Osteocyte (in vitro differentiated cells): ENCODE data around the gene CXXC5. TPM values are rescaled to one million over a fixed set of nuclear protein-coding genes. Genes with fewer than 3 reads are reported as not detected.
"Not testable (repeated sequence)": the region's sequence is repeated elsewhere in the genome, so short reads cannot be mapped to it uniquely, and the experiment has no call there.

Source experiments
- DNase-seq: peaks from one replicate; pipeline ENCODE4 v3.0.0; 2021; ENCODE audit warnings: mixed read lengths; ENCODE audit not compliant: unreplicated experiment; ENCODE audit errors: extremely low spot score
- H3K27ac Mint-ChIP-seq: one replicate; pipeline ENCODE4 v1.8.0; 2021; ENCODE audit warnings: mild to moderate bottlenecking, mixed read lengths; ENCODE audit not compliant: unreplicated experiment
- H3K27me3 Mint-ChIP-seq: one replicate; pipeline ENCODE4 v1.8.0; 2021; ENCODE audit warnings: mixed read lengths; ENCODE audit not compliant: unreplicated experiment
- H3K36me3 Mint-ChIP-seq: one replicate; pipeline ENCODE4 v1.8.0; 2021; ENCODE audit warnings: mixed read lengths; ENCODE audit not compliant: unreplicated experiment
- H3K4me1 Mint-ChIP-seq: one replicate; pipeline ENCODE4 v1.8.0; 2021; ENCODE audit warnings: mixed read lengths; ENCODE audit not compliant: unreplicated experiment
- H3K4me3 Mint-ChIP-seq: one replicate; pipeline ENCODE4 v1.8.0; 2021; ENCODE audit warnings: mild to moderate bottlenecking, moderate library complexity, mixed read lengths; ENCODE audit not compliant: unreplicated experiment
- H3K9me3 Mint-ChIP-seq: one replicate; pipeline ENCODE4 v1.8.0; 2021; ENCODE audit warnings: mixed read lengths; ENCODE audit not compliant: unreplicated experiment
- total RNA-seq: library from RNA; stranded (reverse); gene quantifications from 2 replicates; pipeline ENCODE4 v1.2.1, GENCODE V29; 2021
- TF ChIP-seq, protein P1 (sequence below): fragments of 200-600 bp; sonication (generic); IDR thresholded peaks from 2 replicates; pipeline ENCODE4 v1.5.0; 2021; ENCODE audit warnings: antibody characterized with exemption, mild to moderate bottlenecking, moderate library complexity

Gene CXXC5
- total RNA-seq, 1 donor from 2014 or later, result 259 TPM

DNA sequence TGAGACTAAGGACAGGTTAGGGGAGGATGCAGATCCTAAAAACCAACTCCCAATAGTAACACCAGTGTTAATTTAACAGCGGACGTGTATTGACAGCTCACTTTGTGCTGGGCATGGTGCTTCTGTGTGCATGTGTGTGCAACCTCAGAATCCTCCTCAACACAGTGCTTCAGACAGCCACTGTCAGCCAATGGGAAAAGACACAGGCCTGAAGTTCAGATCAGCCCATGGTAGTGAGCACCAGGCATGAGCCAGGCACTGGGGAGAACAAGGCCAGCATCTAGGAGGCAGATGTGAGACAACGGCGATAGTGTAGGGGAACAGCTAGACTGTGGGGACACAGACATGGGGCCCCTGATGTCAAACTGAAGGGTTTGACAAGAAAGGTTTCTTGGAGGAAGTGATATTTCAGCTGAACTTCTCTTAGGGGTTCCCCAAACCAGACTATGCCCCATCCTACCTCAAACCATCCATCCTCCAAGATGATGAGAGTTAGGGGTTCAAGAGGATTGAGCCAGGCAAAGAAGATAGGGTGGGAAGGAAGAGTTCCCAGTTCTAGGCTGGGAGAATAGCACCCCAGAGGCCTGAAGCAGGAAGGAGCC, 75.9 kb downstream of the CXXC5 start:
- no peak for DNase-seq
- peak overlapping the region; percentile 88 for H3K27ac Mint-ChIP-seq
- H3K4me3 Mint-ChIP-seq, result no peak overlapping the region
- TF ChIP-seq, protein P1, sequence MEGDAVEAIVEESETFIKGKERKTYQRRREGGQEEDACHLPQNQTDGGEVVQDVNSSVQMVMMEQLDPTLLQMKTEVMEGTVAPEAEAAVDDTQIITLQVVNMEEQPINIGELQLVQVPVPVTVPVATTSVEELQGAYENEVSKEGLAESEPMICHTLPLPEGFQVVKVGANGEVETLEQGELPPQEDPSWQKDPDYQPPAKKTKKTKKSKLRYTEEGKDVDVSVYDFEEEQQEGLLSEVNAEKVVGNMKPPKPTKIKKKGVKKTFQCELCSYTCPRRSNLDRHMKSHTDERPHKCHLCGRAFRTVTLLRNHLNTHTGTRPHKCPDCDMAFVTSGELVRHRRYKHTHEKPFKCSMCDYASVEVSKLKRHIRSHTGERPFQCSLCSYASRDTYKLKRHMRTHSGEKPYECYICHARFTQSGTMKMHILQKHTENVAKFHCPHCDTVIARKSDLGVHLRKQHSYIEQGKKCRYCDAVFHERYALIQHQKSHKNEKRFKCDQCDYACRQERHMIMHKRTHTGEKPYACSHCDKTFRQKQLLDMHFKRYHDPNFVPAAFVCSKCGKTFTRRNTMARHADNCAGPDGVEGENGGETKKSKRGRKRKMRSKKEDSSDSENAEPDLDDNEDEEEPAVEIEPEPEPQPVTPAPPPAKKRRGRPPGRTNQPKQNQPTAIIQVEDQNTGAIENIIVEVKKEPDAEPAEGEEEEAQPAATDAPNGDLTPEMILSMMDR, result no peak
- H3K27me3 Mint-ChIP-seq, result no peaks in the 10 kb centered on the region
- H3K4me1 Mint-ChIP-seq, result peaks cover 22% of the 10 kb centered on the region
- H3K9me3 Mint-ChIP-seq, result no peaks in the 10 kb centered on the region
- peaks cover 5% of the 10 kb centered on the region for H3K36me3 Mint-ChIP-seq

DNA sequence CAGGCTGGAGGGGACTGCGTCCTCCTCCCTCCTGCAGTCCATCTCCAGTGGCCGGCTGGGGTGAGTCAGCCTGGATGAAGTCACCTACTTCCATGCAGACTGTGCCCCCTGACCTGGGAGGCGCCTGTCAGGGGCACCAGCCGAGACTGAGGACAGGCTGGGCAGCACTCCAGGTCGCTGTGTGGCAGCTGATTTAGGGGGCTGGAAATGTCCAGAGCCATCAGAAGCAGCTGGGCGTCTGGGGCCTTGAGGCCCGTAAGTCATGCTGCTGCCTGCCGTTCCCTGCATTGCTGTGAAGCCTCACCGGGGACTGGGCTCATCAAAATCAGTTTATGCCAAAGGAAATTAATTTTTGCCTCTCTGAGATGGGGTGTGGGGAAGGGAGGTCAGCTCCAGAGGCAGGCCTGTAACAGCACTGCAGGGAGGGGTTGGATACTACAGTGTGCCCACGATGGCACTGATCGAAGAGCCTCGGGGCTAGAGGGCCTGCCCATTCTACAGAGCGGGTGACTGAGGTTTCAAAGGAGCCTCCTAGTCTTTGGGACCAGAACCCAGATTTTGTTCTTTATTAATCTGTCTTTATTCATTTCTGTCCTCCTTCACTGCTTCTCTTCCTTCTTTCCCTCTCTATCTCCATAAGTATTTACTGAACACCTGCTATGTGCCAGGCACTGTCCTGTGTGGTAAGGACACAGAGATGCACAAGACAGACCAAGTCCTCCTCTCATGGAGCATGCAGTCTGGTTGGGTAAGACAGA, 77.1 kb downstream of the CXXC5 start:
- TF ChIP-seq, protein P1, result no peak
- Mint-ChIP-seq H3K36me3 (peaks cover 6% of the 10 kb centered on the region), H3K4me3 (no peak overlapping the region), H3K9me3 (no peaks in the 10 kb centered on the region), H3K27ac (peak overlapping the region; percentile 88), H3K27me3 (no peaks in the 10 kb centered on the region), H3K4me1 (peaks cover 22% of the 10 kb centered on the region)
- peak; percentile 91 for DNase-seq

- Mint-ChIP-seq H3K27me3 (no peaks in the 10 kb centered on the region), H3K36me3 (peaks cover 7% of the 10 kb centered on the region), H3K4me3 (no peak overlapping the region), H3K27ac (no peak overlapping the region), H3K4me1 (peaks cover 22% of the 10 kb centered on the region), H3K9me3 (no peaks in the 10 kb centered on the region)
- DNase-seq, result no peak
- TF ChIP-seq, protein P1, result no peak
Observed at GRCh38 chr5:139726248-139726647, 78.1 kb downstream of the CXXC5 start.

DNA sequence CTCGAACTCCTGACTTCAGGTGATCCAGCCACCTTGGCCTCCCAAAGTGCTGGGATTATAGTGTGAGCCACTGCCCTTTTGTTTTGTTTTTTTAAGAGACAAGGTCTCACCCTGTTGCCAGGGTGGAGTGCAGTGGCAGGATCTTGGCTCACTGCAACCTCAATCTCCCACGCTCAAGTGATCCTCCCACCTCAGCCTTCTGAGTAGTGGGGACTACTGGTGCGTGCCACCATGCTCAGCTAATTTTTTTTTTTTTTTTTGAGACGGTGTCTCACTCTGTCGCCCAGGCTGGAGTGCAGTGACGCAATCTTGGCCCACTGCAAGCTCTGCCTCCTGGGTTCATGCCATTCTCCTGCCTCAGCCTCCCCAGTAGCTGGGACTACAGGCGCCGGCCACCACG, 79.5 kb downstream of the CXXC5 start:
- not testable (repeated sequence) for H3K27me3 Mint-ChIP-seq, H3K9me3 Mint-ChIP-seq, DNase-seq, H3K27ac Mint-ChIP-seq, H3K36me3 Mint-ChIP-seq, H3K4me3 Mint-ChIP-seq
- peaks cover 22% of the 10 kb centered on the region for H3K4me1 Mint-ChIP-seq

DNA sequence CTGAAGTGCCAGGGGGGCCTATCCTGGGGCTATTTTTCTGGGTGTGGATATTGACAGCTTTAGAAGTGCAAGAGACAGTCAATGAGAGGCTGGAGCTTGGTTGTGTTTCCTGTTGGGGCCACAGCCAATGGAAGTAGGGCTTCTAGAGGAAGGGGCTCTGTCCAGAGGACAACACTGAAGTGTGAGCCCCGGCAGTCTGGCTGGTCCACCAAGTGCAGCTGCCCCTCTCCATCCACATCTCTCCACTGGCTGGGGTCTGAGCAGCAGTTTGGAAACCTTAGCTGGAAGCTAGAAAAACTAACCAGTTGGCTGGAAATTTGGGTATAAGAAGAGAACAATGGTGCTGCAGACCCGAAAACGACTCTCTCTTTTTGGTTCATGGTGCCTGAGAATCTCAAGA, 83.1 kb downstream of the CXXC5 start:
- TF ChIP-seq, protein P1, result no peak
- no peak for DNase-seq
- Mint-ChIP-seq H3K27ac (no peak overlapping the region), H3K27me3 (no peaks in the 10 kb centered on the region), H3K4me1 (peaks cover 7% of the 10 kb centered on the region), H3K9me3 (no peaks in the 10 kb centered on the region), H3K4me3 (no peak overlapping the region), H3K36me3 (peaks cover 2% of the 10 kb centered on the region)
